GM12801 (cell line): ENCODE measurements around the gene CFI.

Source experiments
- CTCF ChIP-seq: IDR thresholded peaks from one replicate; pipeline ENCODE4 v1.5.1; 2011; ENCODE audit warnings: control low read depth; ENCODE audit not compliant: insufficient read length; ENCODE audit errors: extremely low read depth

CFI gene

GRCh38 chr4:109745830-109746229 lies 56.0 kb downstream of the CFI start:
- TF ChIP-seq CTCF, result no peak

DNA sequence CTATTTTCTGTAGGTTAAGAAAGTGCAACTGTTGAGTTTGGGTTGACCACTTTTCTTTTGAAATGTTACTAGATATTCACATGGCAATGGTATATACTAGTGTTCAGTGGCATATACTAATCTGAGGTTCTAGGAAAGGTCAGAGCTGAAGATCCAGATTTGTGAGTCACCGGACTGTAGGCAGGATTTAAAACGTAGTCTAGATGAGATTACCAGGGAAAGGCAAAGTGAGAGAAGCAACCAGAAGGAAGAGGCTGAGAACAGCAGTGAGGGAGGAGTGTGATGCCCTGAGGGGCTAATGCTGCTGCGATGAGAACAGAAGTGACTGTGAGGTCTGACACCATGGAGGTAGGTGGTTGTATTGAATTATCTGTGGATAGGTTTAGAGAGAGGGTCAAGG lies 62.3 kb downstream of the CFI start:
- TF ChIP-seq CTCF, result no peak

DNA sequence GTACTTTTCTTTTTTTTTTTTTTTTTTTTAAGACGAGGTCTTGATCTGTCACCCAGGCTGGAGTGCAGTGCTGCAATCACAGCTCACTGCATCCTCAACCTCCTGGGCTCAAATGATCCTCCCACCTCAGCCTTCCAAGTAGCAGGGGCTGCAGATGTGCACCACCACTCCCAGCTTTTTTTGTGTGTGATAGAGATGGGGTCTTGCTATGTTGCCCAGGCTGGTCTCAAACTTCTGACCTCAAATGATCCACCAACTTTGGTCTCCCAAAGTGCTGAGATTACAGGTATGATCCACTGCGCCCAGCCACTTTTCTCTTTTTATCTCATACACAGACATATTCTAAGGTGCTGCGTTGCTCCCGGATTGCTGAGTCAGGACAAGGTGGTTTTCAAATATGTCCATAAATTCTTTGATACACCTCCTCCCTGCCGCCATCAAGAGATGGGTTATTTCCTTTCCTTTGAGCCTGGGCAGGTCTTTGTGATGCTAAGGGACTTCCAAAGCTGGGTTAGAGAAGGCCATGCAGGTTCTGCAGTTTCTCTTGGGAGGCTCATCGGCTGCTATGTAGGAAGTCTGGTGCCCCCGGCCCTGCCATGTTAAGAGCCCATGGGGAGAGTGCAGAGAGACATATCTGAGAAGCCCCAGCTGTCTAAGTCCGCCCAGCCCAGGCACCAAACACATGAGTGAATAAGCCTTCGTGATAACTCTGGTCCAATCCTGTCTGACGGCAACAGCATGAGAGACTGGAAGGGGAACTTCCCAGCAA lies 63.5 kb downstream of the CFI start:
- TF ChIP-seq CTCF, result no peak

DNA sequence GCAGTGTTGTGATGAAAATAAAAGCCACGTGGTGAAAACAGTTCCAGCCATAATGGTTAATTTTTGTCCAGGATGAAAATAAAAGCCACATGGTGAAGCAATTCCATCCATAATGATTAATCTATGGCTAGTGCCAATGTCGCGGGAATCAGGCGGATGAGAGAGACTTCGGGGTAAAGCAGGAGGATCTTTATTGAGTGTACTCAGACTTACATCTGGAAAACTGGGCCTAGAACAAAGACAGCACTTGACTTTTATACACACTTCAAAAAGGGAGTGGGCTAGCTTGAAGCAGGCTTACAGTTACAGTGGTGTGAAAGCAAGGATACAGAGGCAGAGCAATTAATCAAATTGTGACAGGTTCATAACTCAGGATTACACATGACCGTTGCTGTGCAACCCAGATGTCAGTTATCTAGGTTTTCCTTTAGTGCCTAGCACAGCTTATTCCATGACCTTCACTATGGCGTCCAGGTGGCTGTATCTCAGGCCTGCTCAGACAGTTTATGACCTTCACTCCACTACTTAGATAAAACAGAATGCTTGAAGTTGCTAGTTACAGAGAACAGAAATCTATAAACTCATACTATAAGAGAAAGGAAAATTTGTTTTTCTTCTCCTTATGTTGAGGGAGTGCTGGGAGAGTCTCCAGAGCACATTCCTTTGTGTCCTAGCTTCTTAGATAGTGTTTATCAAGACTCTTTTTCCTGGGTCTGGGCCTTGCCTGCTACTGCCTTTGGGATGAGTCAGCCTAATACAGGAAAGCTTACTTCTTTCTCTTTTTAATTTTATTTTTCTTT lies 66.0 kb downstream of the CFI start:
- TF ChIP-seq CTCF, result no peak

GRCh38 chr4:109733728-109734127 lies 68.1 kb downstream of the CFI start:
- no peak for TF ChIP-seq CTCF

GRCh38 chr4:109730619-109731545 lies 70.9 kb downstream of the CFI start:
- no peak for TF ChIP-seq CTCF
